HepG2 (cell line): ENCODE data around the gene CCL23. TPM values are rescaled to one million over a fixed set of nuclear protein-coding genes. Genes with fewer than 3 reads are reported as not detected.

Experiments used
- AGO1 ChIP-seq: fragments of 200-400 bp; formaldehyde crosslinking; IDR thresholded peaks from 2 replicates; pipeline ENCODE4 v1.6.1; 2017; ENCODE audit warnings: mild to moderate bottlenecking, low read depth, low read length, moderate library complexity; ENCODE audit not compliant: poor library complexity, severe bottlenecking
- CREB1 ChIP-seq, 2 experiments: fragments of 450-650 bp in 1 of 2; IDR thresholded peaks; 2 replicates each; pipeline ENCODE4 v1.6.1; 2016 to 2017; ENCODE audit warnings: control low read depth in 1 of 2, mild to moderate bottlenecking in 1 of 2, missing compliant biosample characterization in 1 of 2, missing genetic modification characterization in 1 of 2
- EEA1 ChIP-seq: sonication (generic); formaldehyde crosslinking; IDR thresholded peaks from 2 replicates; pipeline ENCODE4 v1.5.1; 2020; ENCODE audit warnings: mild to moderate bottlenecking, missing genetic modification reagents, borderline replicate concordance
- EED ChIP-seq: sonication (generic); formaldehyde crosslinking; IDR thresholded peaks from 2 replicates; pipeline ENCODE4 v1.5.0; 2020; ENCODE audit warnings: mild to moderate bottlenecking, missing genetic modification reagents
- MIER2 ChIP-seq: IDR thresholded peaks from 2 replicates; pipeline ENCODE4 v1.6.1; 2016; ENCODE audit warnings: missing biosample characterization, missing genetic modification reagents
- NR3C1 ChIP-seq: sonication (generic); formaldehyde crosslinking; IDR thresholded peaks from 2 replicates; pipeline ENCODE4 v1.4.0; 2020; ENCODE audit warnings: missing genetic modification reagents
- RFX5 ChIP-seq: IDR thresholded peaks from 2 replicates; pipeline ENCODE4 v1.6.1; 2011; ENCODE audit warnings: low read depth, low read length, improper control_type of control experiment
- TMF1 ChIP-seq: sonication (generic); formaldehyde crosslinking; IDR thresholded peaks from 2 replicates; pipeline ENCODE4 v1.8.1; 2022; ENCODE audit warnings: low read depth, missing genetic modification reagents
- ZBTB7A ChIP-seq: sonication (generic); formaldehyde crosslinking; IDR thresholded peaks from 2 replicates; pipeline ENCODE4 v1.8.0; 2022; ENCODE audit warnings: mild to moderate bottlenecking, missing genetic modification reagents
- ZEB1 ChIP-seq: IDR thresholded peaks from 2 replicates; pipeline ENCODE4 v1.6.1; 2012; ENCODE audit warnings: mild to moderate bottlenecking, low read depth, inconsistent platforms; ENCODE audit not compliant: insufficient replicate concordance
- ZNF546 ChIP-seq: sonication (generic); formaldehyde crosslinking; conservative IDR thresholded peaks from 2 replicates; pipeline ENCODE4 v1.8.1; 2023; ENCODE audit warnings: mild to moderate bottlenecking, missing genetic modification reagents
- ZNF7 ChIP-seq: IDR thresholded peaks from 2 replicates; pipeline ENCODE4 v1.6.1; 2016; ENCODE audit warnings: missing biosample characterization, missing genetic modification reagents
- polyA plus RNA-seq, 8 experiments: library from polyadenylated mRNA; depleted of rRNA in 3 of 8; stranded (reverse) in 7 of 8; unstranded in 1 of 8; fragments of >200 nt; fragmentation: Illumina TruSeq in 4 of 8; extraction: Trizol in 4 of 8; gene quantifications; 2 replicates each; pipeline versions ENCODE4 v1.2.1 to v1.2.3, GENCODE V29; 2011 to 2016; ENCODE audit warnings: low read depth in 4 of 8, missing spikeins in 1 of 8, mixed read lengths in 1 of 8; ENCODE audit not compliant: insufficient read depth in 1 of 8
- total RNA-seq, 5 experiments: library from RNA; depleted of rRNA; stranded (reverse); fragments of >200 nt; fragmentation: Illumina TruSeq; extraction: Trizol; gene quantifications; 2 replicates each; pipeline ENCODE4 v1.2.3, GENCODE V29; 2016; ENCODE audit warnings: low read depth in 1 of 5
- TF ChIP-seq, protein P1 (sequence below): sonication (generic); formaldehyde crosslinking; IDR thresholded peaks from 2 replicates; pipeline ENCODE4 v1.9.0; 2021; ENCODE audit warnings: missing genetic modification reagents, borderline replicate concordance
- TF ChIP-seq, protein P2 (sequence below): sonication (generic); formaldehyde crosslinking; IDR thresholded peaks from 2 replicates; pipeline ENCODE4 v1.9.0; 2021; ENCODE audit warnings: mild to moderate bottlenecking, missing genetic modification reagents
- TF ChIP-seq, protein P3 (sequence below): sonication (generic); formaldehyde crosslinking; IDR thresholded peaks from 2 replicates; pipeline ENCODE4 v1.8.0; 2022; ENCODE audit warnings: mild to moderate bottlenecking, missing genetic modification reagents; ENCODE audit not compliant: insufficient replicate concordance

CCL23 gene
- total and polyA plus RNA-seq, 2 of the 13 experiments (the other 11 are each of a cell fraction or from before 2014, with no cell fraction given): not detected

DNA sequence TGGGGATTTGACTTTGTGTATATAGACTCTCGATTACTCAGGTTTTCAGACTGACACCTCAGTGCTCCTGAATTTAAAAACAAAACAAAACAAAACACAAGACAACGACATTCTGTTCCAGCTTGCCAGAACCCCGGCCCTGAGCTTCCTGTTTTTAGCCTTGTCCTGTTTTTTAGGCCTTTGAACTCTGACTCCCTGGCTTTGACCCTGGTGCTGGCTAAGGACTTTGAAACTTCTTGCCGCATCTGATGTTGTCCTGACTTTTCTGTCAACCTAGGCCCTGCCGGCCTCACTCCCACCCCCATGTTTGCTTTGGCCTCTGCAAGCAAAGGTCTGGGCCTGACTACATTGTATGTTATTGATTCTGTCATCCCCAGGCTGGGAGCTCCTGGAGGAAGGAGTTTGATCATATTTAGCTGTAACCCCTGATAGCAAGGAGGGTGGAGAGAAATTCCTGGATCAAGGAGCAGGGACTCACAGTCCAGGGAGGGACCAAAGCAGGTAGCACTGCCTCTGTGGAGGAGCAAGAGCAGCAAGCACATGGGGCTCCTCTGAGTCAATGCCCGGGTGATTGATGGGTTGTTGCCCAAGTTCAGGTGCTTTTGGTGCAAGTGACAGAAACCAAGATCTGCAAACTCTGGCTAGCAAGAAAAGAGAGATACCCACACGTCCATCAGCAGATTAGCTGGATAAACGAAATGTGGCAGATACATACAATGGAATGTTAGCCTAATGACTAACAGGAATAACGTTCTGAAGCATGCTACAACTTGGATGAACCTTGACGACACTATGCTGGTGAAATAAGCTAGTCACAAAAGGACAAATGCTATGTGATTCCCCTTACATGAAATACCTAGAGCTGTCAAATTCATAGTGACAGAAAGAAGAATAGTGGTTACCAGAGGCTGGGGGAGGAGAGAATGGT lies 44.2 kb downstream of the CCL23 start (continued):
- TF ChIP-seq TMF1 (CRISPR knock-in tag): no peak
- TF ChIP-seq, protein P1, sequence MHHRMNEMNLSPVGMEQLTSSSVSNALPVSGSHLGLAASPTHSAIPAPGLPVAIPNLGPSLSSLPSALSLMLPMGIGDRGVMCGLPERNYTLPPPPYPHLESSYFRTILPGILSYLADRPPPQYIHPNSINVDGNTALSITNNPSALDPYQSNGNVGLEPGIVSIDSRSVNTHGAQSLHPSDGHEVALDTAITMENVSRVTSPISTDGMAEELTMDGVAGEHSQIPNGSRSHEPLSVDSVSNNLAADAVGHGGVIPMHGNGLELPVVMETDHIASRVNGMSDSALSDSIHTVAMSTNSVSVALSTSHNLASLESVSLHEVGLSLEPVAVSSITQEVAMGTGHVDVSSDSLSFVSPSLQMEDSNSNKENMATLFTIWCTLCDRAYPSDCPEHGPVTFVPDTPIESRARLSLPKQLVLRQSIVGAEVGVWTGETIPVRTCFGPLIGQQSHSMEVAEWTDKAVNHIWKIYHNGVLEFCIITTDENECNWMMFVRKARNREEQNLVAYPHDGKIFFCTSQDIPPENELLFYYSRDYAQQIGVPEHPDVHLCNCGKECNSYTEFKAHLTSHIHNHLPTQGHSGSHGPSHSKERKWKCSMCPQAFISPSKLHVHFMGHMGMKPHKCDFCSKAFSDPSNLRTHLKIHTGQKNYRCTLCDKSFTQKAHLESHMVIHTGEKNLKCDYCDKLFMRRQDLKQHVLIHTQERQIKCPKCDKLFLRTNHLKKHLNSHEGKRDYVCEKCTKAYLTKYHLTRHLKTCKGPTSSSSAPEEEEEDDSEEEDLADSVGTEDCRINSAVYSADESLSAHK: no peak
- TF ChIP-seq AGO1: no peak
- TF ChIP-seq, protein P2, sequence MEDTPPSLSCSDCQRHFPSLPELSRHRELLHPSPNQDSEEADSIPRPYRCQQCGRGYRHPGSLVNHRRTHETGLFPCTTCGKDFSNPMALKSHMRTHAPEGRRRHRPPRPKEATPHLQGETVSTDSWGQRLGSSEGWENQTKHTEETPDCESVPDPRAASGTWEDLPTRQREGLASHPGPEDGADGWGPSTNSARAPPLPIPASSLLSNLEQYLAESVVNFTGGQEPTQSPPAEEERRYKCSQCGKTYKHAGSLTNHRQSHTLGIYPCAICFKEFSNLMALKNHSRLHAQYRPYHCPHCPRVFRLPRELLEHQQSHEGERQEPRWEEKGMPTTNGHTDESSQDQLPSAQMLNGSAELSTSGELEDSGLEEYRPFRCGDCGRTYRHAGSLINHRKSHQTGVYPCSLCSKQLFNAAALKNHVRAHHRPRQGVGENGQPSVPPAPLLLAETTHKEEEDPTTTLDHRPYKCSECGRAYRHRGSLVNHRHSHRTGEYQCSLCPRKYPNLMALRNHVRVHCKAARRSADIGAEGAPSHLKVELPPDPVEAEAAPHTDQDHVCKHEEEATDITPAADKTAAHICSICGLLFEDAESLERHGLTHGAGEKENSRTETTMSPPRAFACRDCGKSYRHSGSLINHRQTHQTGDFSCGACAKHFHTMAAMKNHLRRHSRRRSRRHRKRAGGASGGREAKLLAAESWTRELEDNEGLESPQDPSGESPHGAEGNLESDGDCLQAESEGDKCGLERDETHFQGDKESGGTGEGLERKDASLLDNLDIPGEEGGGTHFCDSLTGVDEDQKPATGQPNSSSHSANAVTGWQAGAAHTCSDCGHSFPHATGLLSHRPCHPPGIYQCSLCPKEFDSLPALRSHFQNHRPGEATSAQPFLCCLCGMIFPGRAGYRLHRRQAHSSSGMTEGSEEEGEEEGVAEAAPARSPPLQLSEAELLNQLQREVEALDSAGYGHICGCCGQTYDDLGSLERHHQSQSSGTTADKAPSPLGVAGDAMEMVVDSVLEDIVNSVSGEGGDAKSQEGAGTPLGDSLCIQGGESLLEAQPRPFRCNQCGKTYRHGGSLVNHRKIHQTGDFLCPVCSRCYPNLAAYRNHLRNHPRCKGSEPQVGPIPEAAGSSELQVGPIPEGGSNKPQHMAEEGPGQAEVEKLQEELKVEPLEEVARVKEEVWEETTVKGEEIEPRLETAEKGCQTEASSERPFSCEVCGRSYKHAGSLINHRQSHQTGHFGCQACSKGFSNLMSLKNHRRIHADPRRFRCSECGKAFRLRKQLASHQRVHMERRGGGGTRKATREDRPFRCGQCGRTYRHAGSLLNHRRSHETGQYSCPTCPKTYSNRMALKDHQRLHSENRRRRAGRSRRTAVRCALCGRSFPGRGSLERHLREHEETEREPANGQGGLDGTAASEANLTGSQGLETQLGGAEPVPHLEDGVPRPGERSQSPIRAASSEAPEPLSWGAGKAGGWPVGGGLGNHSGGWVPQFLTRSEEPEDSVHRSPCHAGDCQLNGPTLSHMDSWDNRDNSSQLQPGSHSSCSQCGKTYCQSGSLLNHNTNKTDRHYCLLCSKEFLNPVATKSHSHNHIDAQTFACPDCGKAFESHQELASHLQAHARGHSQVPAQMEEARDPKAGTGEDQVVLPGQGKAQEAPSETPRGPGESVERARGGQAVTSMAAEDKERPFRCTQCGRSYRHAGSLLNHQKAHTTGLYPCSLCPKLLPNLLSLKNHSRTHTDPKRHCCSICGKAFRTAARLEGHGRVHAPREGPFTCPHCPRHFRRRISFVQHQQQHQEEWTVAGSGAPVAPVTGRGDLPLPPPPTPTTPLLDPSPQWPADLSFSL (CRISPR knock-in tag): no peak
- TF ChIP-seq CREB1 (IDR thresholded peaks at IDR 0.05): 0 out of 2 replicates have a peak, but pooled peaks have one; percentile 18
- no peak; the same call in none of the 2 replicates for TF ChIP-seq CREB1 (CRISPR knock-in tag; IDR thresholded peaks at IDR 0.05)
- TF ChIP-seq NR3C1 (CRISPR knock-in tag): no peak
- peak; percentile 79 for TF ChIP-seq ZEB1
- peak; percentile 85; the same call in 1 of the 2 replicates for TF ChIP-seq ZBTB7A (CRISPR knock-in tag)
- 0 out of 2 replicates have a peak, but pooled peaks have one; percentile 24 for TF ChIP-seq MIER2 (CRISPR knock-in tag)
- TF ChIP-seq, protein P3, sequence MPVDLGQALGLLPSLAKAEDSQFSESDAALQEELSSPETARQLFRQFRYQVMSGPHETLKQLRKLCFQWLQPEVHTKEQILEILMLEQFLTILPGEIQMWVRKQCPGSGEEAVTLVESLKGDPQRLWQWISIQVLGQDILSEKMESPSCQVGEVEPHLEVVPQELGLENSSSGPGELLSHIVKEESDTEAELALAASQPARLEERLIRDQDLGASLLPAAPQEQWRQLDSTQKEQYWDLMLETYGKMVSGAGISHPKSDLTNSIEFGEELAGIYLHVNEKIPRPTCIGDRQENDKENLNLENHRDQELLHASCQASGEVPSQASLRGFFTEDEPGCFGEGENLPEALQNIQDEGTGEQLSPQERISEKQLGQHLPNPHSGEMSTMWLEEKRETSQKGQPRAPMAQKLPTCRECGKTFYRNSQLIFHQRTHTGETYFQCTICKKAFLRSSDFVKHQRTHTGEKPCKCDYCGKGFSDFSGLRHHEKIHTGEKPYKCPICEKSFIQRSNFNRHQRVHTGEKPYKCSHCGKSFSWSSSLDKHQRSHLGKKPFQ (CRISPR knock-in tag): no peak
- no peak for TF ChIP-seq EED
- peak; percentile 3; the same call in 1 of the 2 replicates for TF ChIP-seq ZNF7 (CRISPR knock-in tag)
- no peak for TF ChIP-seq ZNF546 (CRISPR knock-in tag)
- no peak for TF ChIP-seq RFX5
- TF ChIP-seq EEA1: no peak
